MCF 10A (cell line): ENCODE results near the gene IGFBP3. TPM values are rescaled to one million over a fixed set of nuclear protein-coding genes. Genes with fewer than 3 reads are reported as not detected.
A peak's percentile ranks its signal among the peaks of the same experiment; 100 is the strongest.

Experiments
- BruUV-seq: library from RNA; stranded (reverse); fragments of 400-500 nt; replicated peaks from 2 replicates; lab custom pipeline; 2021; lab: Mats Ljungman, UMichigan
- CTCF ChIA-PET: fragments of 300-600 bp; sonication (Branson Sonifier 250); formaldehyde crosslinking; extraction: SDS; loops from one replicate; lab custom pipeline; 2021; ENCODE audit warnings: antibody characterized with exemption, inconsistent platforms; lab: Yijun Ruan, JAX
- POLR2A ChIA-PET: fragments of 300-600, 350-650 bp; sonication (Branson Sonifier 250); formaldehyde crosslinking; extraction: SDS; loops from one replicate; lab custom pipeline; 2020; ENCODE audit warnings: antibody characterized with exemption, inconsistent platforms; lab: Yijun Ruan, JAX
- DNase-seq: peaks from one replicate; pipeline ENCODE4 v3.0.0-alpha.2; 2018; ENCODE audit not compliant: unreplicated experiment
- H3K27ac Mint-ChIP-seq: one replicate; pipeline ENCODE4 v1.8.0; 2022; ENCODE audit warnings: mild to moderate bottlenecking, low read depth, mixed read lengths; ENCODE audit not compliant: unreplicated experiment
- H3K27me3 Mint-ChIP-seq: one replicate; pipeline ENCODE4 v1.8.0; 2022; ENCODE audit warnings: mixed read lengths; ENCODE audit not compliant: insufficient read depth, unreplicated experiment
- H3K36me3 Mint-ChIP-seq: one replicate; pipeline ENCODE4 v1.8.0; 2022; ENCODE audit warnings: mild to moderate bottlenecking, moderate library complexity, mixed read lengths; ENCODE audit not compliant: insufficient read depth, unreplicated experiment
- H3K4me1 Mint-ChIP-seq: one replicate; pipeline ENCODE4 v1.8.0; 2022; ENCODE audit warnings: mixed read lengths; ENCODE audit not compliant: insufficient read depth, unreplicated experiment
- H3K4me3 Mint-ChIP-seq: one replicate; pipeline ENCODE4 v1.8.0; 2022; ENCODE audit warnings: mild to moderate bottlenecking, moderate library complexity, mixed read lengths; ENCODE audit not compliant: unreplicated experiment
- H3K9me3 Mint-ChIP-seq: one replicate; pipeline ENCODE4 v1.8.0; 2022; ENCODE audit warnings: mixed read lengths; ENCODE audit not compliant: unreplicated experiment
- intact Hi-C: fragments of 100-400 bp; cut with micrococcal nuclease; formaldehyde crosslinking; loops from 2 replicates; pipeline ENCODE4 v1.14.1; 2022
- total RNA-seq: library from RNA; stranded (reverse); gene quantifications from 2 replicates; pipeline ENCODE4 v1.2.3, GENCODE V29; 2022
- TF ChIP-seq, protein P1 (sequence below): fragments of 200-600 bp; IDR thresholded peaks from one replicate; pipeline ENCODE4 v1.8.0; 2022; ENCODE audit warnings: antibody characterized with exemption, mild to moderate bottlenecking; ENCODE audit not compliant: unreplicated experiment

IGFBP3 gene
- total RNA-seq, 1 experiment from 2014 or later, result 42.9 TPM

GRCh38 chr7:45915606-45916005, 5.5 kb downstream of the IGFBP3 start:
- peaks cover 18% of the 10 kb centered on the region for H3K4me1 Mint-ChIP-seq
- DNase-seq, result no peak
- ChIA-PET POLR2A (no interaction called here), CTCF (interaction anchor here (0.6 to 11.5 kb wide), 7 partner anchors 22 to 1266 kb away, joined by 3 to 191 read pairs (median 5); no protein-coding TSS in a partner anchor)
- no peak overlapping the region for H3K4me3 Mint-ChIP-seq
- H3K27ac Mint-ChIP-seq, result no peak overlapping the region
- no peaks in the 10 kb centered on the region for H3K9me3 Mint-ChIP-seq
- intact Hi-C loops, result no loop called here
- H3K36me3 Mint-ChIP-seq, result peaks cover 10% of the 10 kb centered on the region
- no peaks in the 10 kb centered on the region for H3K27me3 Mint-ChIP-seq
- no TSS peak for BruUV-seq
- TF ChIP-seq, protein P1, sequence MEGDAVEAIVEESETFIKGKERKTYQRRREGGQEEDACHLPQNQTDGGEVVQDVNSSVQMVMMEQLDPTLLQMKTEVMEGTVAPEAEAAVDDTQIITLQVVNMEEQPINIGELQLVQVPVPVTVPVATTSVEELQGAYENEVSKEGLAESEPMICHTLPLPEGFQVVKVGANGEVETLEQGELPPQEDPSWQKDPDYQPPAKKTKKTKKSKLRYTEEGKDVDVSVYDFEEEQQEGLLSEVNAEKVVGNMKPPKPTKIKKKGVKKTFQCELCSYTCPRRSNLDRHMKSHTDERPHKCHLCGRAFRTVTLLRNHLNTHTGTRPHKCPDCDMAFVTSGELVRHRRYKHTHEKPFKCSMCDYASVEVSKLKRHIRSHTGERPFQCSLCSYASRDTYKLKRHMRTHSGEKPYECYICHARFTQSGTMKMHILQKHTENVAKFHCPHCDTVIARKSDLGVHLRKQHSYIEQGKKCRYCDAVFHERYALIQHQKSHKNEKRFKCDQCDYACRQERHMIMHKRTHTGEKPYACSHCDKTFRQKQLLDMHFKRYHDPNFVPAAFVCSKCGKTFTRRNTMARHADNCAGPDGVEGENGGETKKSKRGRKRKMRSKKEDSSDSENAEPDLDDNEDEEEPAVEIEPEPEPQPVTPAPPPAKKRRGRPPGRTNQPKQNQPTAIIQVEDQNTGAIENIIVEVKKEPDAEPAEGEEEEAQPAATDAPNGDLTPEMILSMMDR, result no peak

GRCh38 chr7:45914911-45915310, 6.2 kb downstream of the IGFBP3 start:
- H3K4me3 Mint-ChIP-seq, result no peak overlapping the region
- ChIA-PET POLR2A (no interaction called here), CTCF (interaction anchor here (1.2 to 11.5 kb wide), 5 partner anchors 21 to 1266 kb away, joined by 3 to 191 read pairs (median 5); no protein-coding TSS in a partner anchor)
- H3K36me3 Mint-ChIP-seq, result peaks cover 10% of the 10 kb centered on the region
- intact Hi-C loops, result no loop called here
- H3K4me1 Mint-ChIP-seq, result peaks cover 12% of the 10 kb centered on the region
- H3K27ac Mint-ChIP-seq, result peak overlapping the region; percentile 81
- TF ChIP-seq, protein P1, result no peak
- BruUV-seq, result no TSS peak
- H3K27me3 Mint-ChIP-seq, result no peaks in the 10 kb centered on the region
- no peaks in the 10 kb centered on the region for H3K9me3 Mint-ChIP-seq
- no peak for DNase-seq

DNA sequence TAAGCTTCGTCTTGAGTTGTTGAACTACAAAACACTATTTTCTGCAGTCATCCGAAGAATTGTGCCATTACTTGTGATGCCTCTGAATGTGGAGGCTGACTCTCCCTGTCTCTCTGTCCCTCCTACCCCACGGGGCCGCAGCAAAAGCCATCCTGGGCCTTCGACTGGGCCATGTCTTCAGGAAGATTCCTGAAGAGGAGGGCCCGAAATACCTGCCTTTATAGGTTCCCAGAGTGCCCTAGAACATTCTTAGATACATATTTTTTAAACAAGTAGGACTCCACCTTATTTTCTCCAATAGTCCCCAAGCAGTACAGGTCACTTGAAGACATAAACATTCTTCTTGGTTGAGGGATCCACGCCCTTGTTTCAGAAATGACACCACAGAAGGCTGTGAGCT, 8.1 kb downstream of the IGFBP3 start:
- ChIA-PET CTCF (interaction anchor here (0.6 to 3.6 kb wide), 9 partner anchors 10 to 1807 kb away, joined by 3 to 21 read pairs (median 3); no protein-coding TSS in a partner anchor), POLR2A (interaction anchor here (1.5 kb wide), 1 partner anchor 437 kb away, joined by 3 read pairs; no protein-coding TSS in a partner anchor)
- intact Hi-C loops, result no loop called here
- H3K27me3 Mint-ChIP-seq, result no peaks in the 10 kb centered on the region
- no peak for DNase-seq
- H3K4me3 Mint-ChIP-seq, result no peak overlapping the region
- peaks cover 5% of the 10 kb centered on the region for H3K4me1 Mint-ChIP-seq
- H3K9me3 Mint-ChIP-seq, result no peaks in the 10 kb centered on the region
- H3K27ac Mint-ChIP-seq, result no peak overlapping the region
- TF ChIP-seq, protein P1, result no peak
- H3K36me3 Mint-ChIP-seq, result peaks cover 10% of the 10 kb centered on the region
- no TSS peak for BruUV-seq

- intact Hi-C loops, result no loop called here
- no peak overlapping the region for H3K4me3 Mint-ChIP-seq
- H3K9me3 Mint-ChIP-seq, result no peaks in the 10 kb centered on the region
- ChIA-PET CTCF (no interaction called here), POLR2A (no interaction called here)
- H3K4me1 Mint-ChIP-seq, result peaks cover 5% of the 10 kb centered on the region
- H3K36me3 Mint-ChIP-seq, result peaks cover 10% of the 10 kb centered on the region
- no TSS peak for BruUV-seq
- H3K27ac Mint-ChIP-seq, result no peak overlapping the region
- no peak for DNase-seq
- TF ChIP-seq, protein P1, result no peak
- H3K27me3 Mint-ChIP-seq, result no peaks in the 10 kb centered on the region
These were observed 9.8 kb downstream of the IGFBP3 start for GRCh38 chr7:45911311-45911710.
